Naive thymus-derived CD4-positive, alpha-beta T cell (primary cell): ENCODE results near the gene KIAA1328. TPM values are rescaled to one million over a fixed set of nuclear protein-coding genes. Genes with fewer than 3 reads are reported as not detected.

Source experiments
- ATAC-seq: fragments of 150-1000 bp; cut with Tn5 transposase; 2 replicates; pipeline ENCODE4 v1.10.0; 2021; ENCODE audit warnings: mild to moderate bottlenecking, moderate library complexity
- CTCF ChIA-PET: fragments of 350-600 bp; sonication (Branson Sonifier 250); formaldehyde crosslinking; loops from one replicate; lab custom pipeline; 2021; ENCODE audit warnings: antibody characterized with exemption; lab: Charles Lee
- POLR2A ChIA-PET: fragments of 350-600 bp; sonication (Branson Sonifier 250); formaldehyde crosslinking; loops from one replicate; lab custom pipeline; 2021; ENCODE audit warnings: antibody characterized with exemption, inconsistent platforms; lab: Charles Lee
- DNase-seq, 9 donors: peaks; one replicate each; pipeline versions ENCODE4 v3.0.0 to v3.0.0-alpha.2; 2020 to 2022; ENCODE audit warnings: mixed read lengths in 1 of 9
- H3K27ac ChIP-seq: one replicate; pipeline ENCODE4 v1.7.0; 2013; ENCODE audit warnings: mild to moderate bottlenecking, low read depth, low read length, moderate library complexity
- H3K27me3 ChIP-seq, 2 donors: one replicate each; pipeline ENCODE4 v1.7.0; 2013; ENCODE audit warnings: low read length in 2 of 2, mild to moderate bottlenecking in 2 of 2, moderate library complexity in 2 of 2; ENCODE audit not compliant: control insufficient read depth in 2 of 2, insufficient read depth in 2 of 2
- H3K36me3 ChIP-seq, 3 experiments: 1 replicate in 2 of 3; 2 replicates in 1 of 3; pipeline ENCODE4 v1.7.0; 2013; ENCODE audit warnings: low read length in 3 of 3, mild to moderate bottlenecking in 3 of 3, moderate library complexity in 1 of 3; ENCODE audit not compliant: insufficient read depth in 3 of 3, control insufficient read depth in 2 of 3
- H3K4me1 ChIP-seq, 2 donors: one replicate each; pipeline ENCODE4 v1.7.0; 2013; ENCODE audit warnings: low read length in 2 of 2, mild to moderate bottlenecking in 2 of 2, moderate library complexity in 1 of 2; ENCODE audit not compliant: control insufficient read depth in 2 of 2, insufficient read depth in 2 of 2
- H3K4me3 ChIP-seq: 2 replicates; pipeline ENCODE4 v1.7.0; 2013; ENCODE audit warnings: mild to moderate bottlenecking, low read length
- H3K9me3 ChIP-seq, 3 experiments: 1 replicate in 2 of 3; 2 replicates in 1 of 3; pipeline ENCODE4 v1.7.0; 2013; ENCODE audit warnings: low read length in 3 of 3; ENCODE audit not compliant: control insufficient read depth in 2 of 3
- H3K27ac Mint-ChIP-seq, 9 donors: one replicate each; pipeline ENCODE4 v1.8.0; 2020 to 2022; ENCODE audit warnings: mixed read lengths in 9 of 9, mild to moderate bottlenecking in 8 of 9, moderate library complexity in 5 of 9, inconsistent platforms in 2 of 9
- H3K27me3 Mint-ChIP-seq, 5 donors: one replicate each; pipeline ENCODE4 v1.8.0; 2021 to 2022; ENCODE audit warnings: mixed read lengths in 5 of 5, mild to moderate bottlenecking in 1 of 5
- H3K36me3 Mint-ChIP-seq, 5 donors: one replicate each; pipeline ENCODE4 v1.8.0; 2020 to 2022; ENCODE audit warnings: mixed read lengths in 5 of 5, mild to moderate bottlenecking in 3 of 5, inconsistent platforms in 1 of 5
- H3K4me1 Mint-ChIP-seq, 7 donors: one replicate each; pipeline ENCODE4 v1.8.0; 2020 to 2022; ENCODE audit warnings: mixed read lengths in 7 of 7, mild to moderate bottlenecking in 3 of 7, inconsistent platforms in 1 of 7
- H3K4me3 Mint-ChIP-seq, 10 donors: one replicate each; pipeline ENCODE4 v1.8.0; 2020 to 2022; ENCODE audit warnings: mild to moderate bottlenecking in 10 of 10, mixed read lengths in 10 of 10, moderate library complexity in 6 of 10, inconsistent platforms in 2 of 10
- H3K9me3 Mint-ChIP-seq, 11 donors: one replicate each; pipeline ENCODE4 v1.8.0; 2020 to 2022; ENCODE audit warnings: mixed read lengths in 11 of 11, mild to moderate bottlenecking in 4 of 11, inconsistent platforms in 1 of 11, moderate library complexity in 1 of 11
- intact Hi-C, 2 donors: fragments of 100-400 bp; cut with micrococcal nuclease; formaldehyde crosslinking; loops; one replicate each; pipeline ENCODE4 v1.15.1; 2023
- polyA plus RNA-seq, 2 donors: library from polyadenylated mRNA; unstranded; fragments of 300-500 nt; fragmentation: Illumina TruSeq; gene quantifications; one replicate each; pipeline ENCODE4 v1.2.3, GENCODE V29; 2021
- total RNA-seq, 6 experiments: library from RNA in 5 of 6; stranded (reverse) in 5 of 6; gene quantifications; 1 replicate in 5 of 6; 2 replicates in 1 of 6; pipeline ENCODE4 v1.2.3 and lab custom pipeline; 2021 to 2026

KIAA1328 gene
- total and polyA plus RNA-seq, 7 experiments from 2014 or later = 8.1 to 17.6 (median 13.2) TPM

- ChIA-PET CTCF (no interaction called here), POLR2A (no interaction called here)
- no peak for ATAC-seq
Measured at GRCh38 chr18:36885981-36886380, 57.1 kb downstream of the KIAA1328 start.

GRCh38 chr18:36887114-36887513, 58.2 kb downstream of the KIAA1328 start:
- Mint-ChIP-seq H3K4me3 (no peak overlapping the region), H3K9me3 (no peaks in the 10 kb centered on the region), H3K27me3 (no peaks in the 10 kb centered on the region), H3K36me3 (peaks cover 0 to 36% (median 20%) of the 10 kb centered on the region in 5 donors), H3K27ac (no peak overlapping the region), H3K4me1 (peaks cover 0 to 10% (median 7%) of the 10 kb centered on the region in 7 donors)
- H3K36me3 ChIP-seq = no peaks in the 10 kb centered on the region
- ATAC-seq (no peak), DNase-seq (no peak)
- ChIA-PET CTCF (no interaction called here), POLR2A (no interaction called here)
- H3K27me3 ChIP-seq = no peaks in the 10 kb centered on the region
- no peaks in the 10 kb centered on the region for H3K4me1 ChIP-seq
- no peak overlapping the region for H3K27ac ChIP-seq
- no peaks in the 10 kb centered on the region for H3K9me3 ChIP-seq
- intact Hi-C loops = no loop called here
- no peak overlapping the region for H3K4me3 ChIP-seq

More at GRCh38 chr18:36885981-36886380, 57.1 kb downstream of the KIAA1328 start:
- intact Hi-C loops = no loop called here
- DNase-seq = no peak
- Histone ChIP-seq H3K27ac (no peak overlapping the region), H3K9me3 (no peaks in the 10 kb centered on the region), H3K36me3 (no peaks in the 10 kb centered on the region), H3K4me1 (no peaks in the 10 kb centered on the region), H3K4me3 (no peak overlapping the region), H3K27me3 (no peaks in the 10 kb centered on the region)
- H3K4me1 Mint-ChIP-seq = peaks cover 0 to 15% (median 7%) of the 10 kb centered on the region in 7 donors
- H3K36me3 Mint-ChIP-seq = peaks cover 0 to 38% (median 25%) of the 10 kb centered on the region in 5 donors
- no peak overlapping the region for H3K4me3 Mint-ChIP-seq
- no peak overlapping the region for H3K27ac Mint-ChIP-seq
- H3K27me3 Mint-ChIP-seq = no peaks in the 10 kb centered on the region
- peaks cover 0 to 6% (median 0%) of the 10 kb centered on the region in 11 donors for H3K9me3 Mint-ChIP-seq

DNA sequence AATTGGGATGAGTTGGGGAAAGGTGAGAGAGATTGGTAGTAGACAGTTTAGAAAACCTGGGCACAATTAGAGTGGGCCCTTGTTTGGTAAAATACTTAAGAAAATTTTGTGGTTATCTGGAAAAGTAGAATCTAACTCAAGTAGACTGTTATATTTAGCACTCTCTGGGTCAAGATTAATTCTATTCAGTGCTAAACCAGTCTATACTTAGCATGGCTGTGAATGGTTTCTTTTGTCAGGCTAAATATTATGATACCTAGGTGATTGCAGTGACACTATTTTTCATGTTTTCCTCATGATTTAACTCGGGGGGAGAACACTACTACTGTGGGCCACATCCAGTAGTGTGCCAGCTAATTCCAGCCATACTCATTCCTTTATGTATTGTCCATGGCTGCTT, 58.9 kb downstream of the KIAA1328 start:
- POLR2A ChIA-PET = no interaction called here
- ATAC-seq = no peak
- no peaks in the 10 kb centered on the region for H3K4me1 ChIP-seq
- H3K36me3 Mint-ChIP-seq = peaks cover 0 to 40% (median 20%) of the 10 kb centered on the region in 5 donors
- CTCF ChIA-PET = no interaction called here
- no peak overlapping the region for H3K4me3 ChIP-seq
- no peak overlapping the region for H3K4me3 Mint-ChIP-seq
- peaks cover 0 to 10% (median 7%) of the 10 kb centered on the region in 7 donors for H3K4me1 Mint-ChIP-seq
- intact Hi-C loops = no loop called here
- H3K9me3 Mint-ChIP-seq = no peaks in the 10 kb centered on the region
- no peak overlapping the region for H3K27ac ChIP-seq
- H3K36me3 ChIP-seq = no peaks in the 10 kb centered on the region
- H3K27ac Mint-ChIP-seq = no peak overlapping the region
- no peak for DNase-seq
- H3K27me3 Mint-ChIP-seq = no peaks in the 10 kb centered on the region
- H3K9me3 ChIP-seq = no peaks in the 10 kb centered on the region
- H3K27me3 ChIP-seq = no peaks in the 10 kb centered on the region

GRCh38 chr18:36888778-36889177, 59.9 kb downstream of the KIAA1328 start:
- no peaks in the 10 kb centered on the region for H3K27me3 Mint-ChIP-seq
- Histone ChIP-seq H3K27ac (no peak overlapping the region), H3K9me3 (no peaks in the 10 kb centered on the region), H3K36me3 (no peaks in the 10 kb centered on the region), H3K4me1 (no peaks in the 10 kb centered on the region), H3K4me3 (no peak overlapping the region), H3K27me3 (no peaks in the 10 kb centered on the region)
- ATAC-seq (no peak), DNase-seq (no peak)
- intact Hi-C loops = no loop called here
- peaks cover 0 to 46% (median 27%) of the 10 kb centered on the region in 5 donors for H3K36me3 Mint-ChIP-seq
- CTCF ChIA-PET = no interaction called here
- H3K4me1 Mint-ChIP-seq = peaks cover 0 to 10% (median 7%) of the 10 kb centered on the region in 7 donors
- no peak overlapping the region for H3K27ac Mint-ChIP-seq
- no peak overlapping the region for H3K4me3 Mint-ChIP-seq
- POLR2A ChIA-PET = no interaction called here
- H3K9me3 Mint-ChIP-seq = no peaks in the 10 kb centered on the region

- H3K27ac Mint-ChIP-seq = no peak overlapping the region
Measured at GRCh38 chr18:36889321-36889720, 60.4 kb downstream of the KIAA1328 start.

DNA sequence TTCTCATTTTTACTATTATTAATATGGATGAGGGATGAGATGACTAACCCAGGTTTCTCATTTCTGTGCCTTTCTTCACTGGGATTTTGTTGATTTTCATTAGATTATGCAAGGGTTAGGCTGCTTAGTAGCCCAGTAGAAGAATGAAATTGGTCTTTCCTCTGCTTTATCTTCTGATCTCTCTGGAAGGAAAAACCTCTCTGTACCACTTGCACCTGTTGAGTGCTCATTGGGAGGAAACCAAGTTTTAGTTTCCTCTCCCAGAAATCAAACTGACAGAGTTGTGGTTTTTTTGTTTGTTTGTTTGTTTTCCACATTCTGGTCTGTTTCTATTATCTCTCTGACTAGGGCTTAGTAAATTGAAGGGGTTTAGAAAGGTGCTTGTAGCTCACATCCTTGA, 60.8 kb downstream of the KIAA1328 start:
- intact Hi-C loops = no loop called here
- ChIA-PET CTCF (no interaction called here), POLR2A (no interaction called here)
- ATAC-seq = no peak
- H3K36me3 Mint-ChIP-seq = peaks cover 0 to 52% (median 31%) of the 10 kb centered on the region in 5 donors
- Histone ChIP-seq H3K27ac (no peak overlapping the region), H3K9me3 (no peaks in the 10 kb centered on the region), H3K4me1 (no peaks in the 10 kb centered on the region), H3K4me3 (no peak overlapping the region), H3K27me3 (no peaks in the 10 kb centered on the region), H3K36me3 (no peaks in the 10 kb centered on the region)
- peaks cover 0 to 10% (median 7%) of the 10 kb centered on the region in 7 donors for H3K4me1 Mint-ChIP-seq
- no peak overlapping the region for H3K27ac Mint-ChIP-seq
- H3K4me3 Mint-ChIP-seq = no peak overlapping the region
- H3K9me3 Mint-ChIP-seq = no peaks in the 10 kb centered on the region
- no peak for DNase-seq
- H3K27me3 Mint-ChIP-seq = no peaks in the 10 kb centered on the region

More at GRCh38 chr18:36889321-36889720, 60.4 kb downstream of the KIAA1328 start:
- intact Hi-C loops = no loop called here
- Histone ChIP-seq H3K9me3 (no peaks in the 10 kb centered on the region), H3K27ac (no peak overlapping the region), H3K4me3 (no peak overlapping the region), H3K36me3 (no peaks in the 10 kb centered on the region), H3K27me3 (no peaks in the 10 kb centered on the region), H3K4me1 (no peaks in the 10 kb centered on the region)
- ChIA-PET CTCF (no interaction called here), POLR2A (no interaction called here)
- no peak for DNase-seq
- peaks cover 0 to 50% (median 30%) of the 10 kb centered on the region in 5 donors for H3K36me3 Mint-ChIP-seq
- no peaks in the 10 kb centered on the region for H3K9me3 Mint-ChIP-seq
- H3K27me3 Mint-ChIP-seq = no peaks in the 10 kb centered on the region
- H3K4me1 Mint-ChIP-seq = peaks cover 0 to 10% (median 7%) of the 10 kb centered on the region in 7 donors
- H3K4me3 Mint-ChIP-seq = no peak overlapping the region
- ATAC-seq = no peak

GRCh38 chr18:36890598-36890997, 61.7 kb downstream of the KIAA1328 start:
- Mint-ChIP-seq H3K27me3 (no peaks in the 10 kb centered on the region), H3K27ac (no peak overlapping the region), H3K4me3 (no peak overlapping the region), H3K9me3 (no peaks in the 10 kb centered on the region), H3K4me1 (peaks cover 0 to 10% (median 6%) of the 10 kb centered on the region in 7 donors), H3K36me3 (peaks cover 0 to 52% (median 32%) of the 10 kb centered on the region in 5 donors)
- DNase-seq (no peak), ATAC-seq (no peak)
- Histone ChIP-seq H3K27me3 (no peaks in the 10 kb centered on the region), H3K9me3 (no peaks in the 10 kb centered on the region), H3K4me1 (no peaks in the 10 kb centered on the region), H3K4me3 (no peak overlapping the region), H3K36me3 (no peaks in the 10 kb centered on the region), H3K27ac (no peak overlapping the region)
- ChIA-PET CTCF (no interaction called here), POLR2A (no interaction called here)
- intact Hi-C loops = no loop called here
